ENCODE data around the gene PTK7.

- no peak for TF ChIP-seq CTCF (IDR thresholded peaks at IDR 0.05)
- no peak for TF ChIP-seq POLR2A (IDR thresholded peaks at IDR 0.05; ENCODE audit: low read depth)
- no peak for TF ChIP-seq POLR2AphosphoS5 (IDR thresholded peaks at IDR 0.05)
- no peak for TF ChIP-seq EP300 (IDR thresholded peaks at IDR 0.05)
Observed at GRCh38 chr6:43146261-43146660, 70.1 kb downstream of the PTK7 start.
